ENCODE results near the gene ITPRID1. TPM values are rescaled to one million over a fixed set of nuclear protein-coding genes. Genes with fewer than 3 reads are reported as not detected.

The ITPRID1 gene
- total RNA-seq, 1 experiment from 2014 or later: 1.2 TPM

DNA sequence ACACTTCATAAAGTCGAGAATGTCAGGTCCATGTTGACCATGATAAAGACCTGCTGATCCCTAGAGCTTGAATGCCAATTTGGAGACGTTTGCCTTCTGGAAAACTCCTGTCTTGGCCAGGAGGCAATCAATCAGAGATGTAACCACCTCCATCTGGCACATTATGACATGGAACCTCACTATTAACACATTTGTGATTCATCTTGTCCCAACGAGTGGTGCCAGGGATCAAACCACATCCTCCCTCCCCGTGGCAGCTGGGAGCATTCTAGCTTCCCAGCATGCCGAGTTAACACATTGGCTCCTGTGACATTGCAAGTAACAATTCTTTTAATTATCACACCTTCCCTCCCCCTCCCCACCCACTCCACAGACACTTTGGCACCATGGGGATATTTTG is 89.2 kb downstream of the ITPRID1 start:
- Histone ChIP-seq H3K27ac (ENCODE audit: insufficient read length, low read depth, low read length) (no peak overlapping the region), H3K4ac (ENCODE audit: low read depth, low read length) (no peak overlapping the region), H2BK120ac (ENCODE audit: low read depth, low read length, poor library complexity, severe bottlenecking) (no peak overlapping the region), H3K27me3 (ENCODE audit: insufficient read depth, low read length) (no peaks in the 10 kb centered on the region), H3K79me1 (ENCODE audit: insufficient read depth, low read depth, low read length, poor library complexity, severe bottlenecking) (no peaks in the 10 kb centered on the region), H2AFZ (ENCODE audit: low read length) (no peak overlapping the region), H2BK20ac (ENCODE audit: low read depth, low read length, poor library complexity, severe bottlenecking) (no peak overlapping the region), H3K4me1 (ENCODE audit: insufficient read depth, low read length) (no peaks in the 10 kb centered on the region; the same call in 1 of the 2 replicates), H3T11ph (ENCODE audit: low read length) (no peak overlapping the region), H3K9me3 (ENCODE audit: control insufficient read depth, low read depth, low read length) (no peaks in the 10 kb centered on the region), H3K79me2 (ENCODE audit: insufficient read depth, low read length) (no peaks in the 10 kb centered on the region), H3K9ac (ENCODE audit: extremely low read depth, insufficient read length, low read length) (no peak overlapping the region), H4K20me1 (ENCODE audit: control insufficient read depth, insufficient read depth, insufficient read length) (no peaks in the 10 kb centered on the region), H3K18ac (ENCODE audit: insufficient read length, low read depth, low read length) (no peak overlapping the region), H2BK12ac (ENCODE audit: insufficient read length, low read depth, low read length) (no peak overlapping the region), H4K91ac (ENCODE audit: insufficient read length, low read depth, low read length) (no peak overlapping the region), H2BK5ac (ENCODE audit: insufficient read length, low read length) (no peak overlapping the region), H2AK5ac (ENCODE audit: insufficient read length, low read length) (no peak overlapping the region), H3K14ac (ENCODE audit: insufficient read depth, low read length) (no peak overlapping the region), H4K5ac (ENCODE audit: insufficient read length, low read depth, low read length) (no peak overlapping the region), H4K8ac (replicated peaks; ENCODE audit: insufficient read length, low read depth, low read length) (no peak overlapping the region), H3K56ac (ENCODE audit: insufficient read length, low read depth, low read length) (no peak overlapping the region), H2BK15ac (ENCODE audit: low read depth, low read length) (no peak overlapping the region), H3K4me2 (ENCODE audit: insufficient read depth, insufficient read length, low read length) (no peak overlapping the region), H3K23ac (ENCODE audit: insufficient read length, low read depth, low read length) (no peak overlapping the region), H3K23me2 (ENCODE audit: insufficient read length, low read depth, low read length, poor library complexity, severe bottlenecking) (no peaks in the 10 kb centered on the region)
- Mint-ChIP-seq H3K9me3 (no peaks in the 10 kb centered on the region), H3K27ac (no peak overlapping the region), H3K4me3 (no peak overlapping the region), H3K36me3 (ENCODE audit: insufficient read depth in 1 of 3, low read depth in 3 of 3) (no peaks in the 10 kb centered on the region), H3K4me1 (peaks cover 8 to 10% of the 10 kb centered on the region in 2 experiments), H3K27me3 (ENCODE audit: low read depth) (no peaks in the 10 kb centered on the region; the same call in 1 of the 2 replicates)
- WGBS (ENCODE audit: extremely low coverage, insufficient read length, low lambda C conversion rate): no CpG with 5 or more reads among the region's 5 CpGs
- DNase-seq: no peak
- TF ChIP-seq, protein P1, sequence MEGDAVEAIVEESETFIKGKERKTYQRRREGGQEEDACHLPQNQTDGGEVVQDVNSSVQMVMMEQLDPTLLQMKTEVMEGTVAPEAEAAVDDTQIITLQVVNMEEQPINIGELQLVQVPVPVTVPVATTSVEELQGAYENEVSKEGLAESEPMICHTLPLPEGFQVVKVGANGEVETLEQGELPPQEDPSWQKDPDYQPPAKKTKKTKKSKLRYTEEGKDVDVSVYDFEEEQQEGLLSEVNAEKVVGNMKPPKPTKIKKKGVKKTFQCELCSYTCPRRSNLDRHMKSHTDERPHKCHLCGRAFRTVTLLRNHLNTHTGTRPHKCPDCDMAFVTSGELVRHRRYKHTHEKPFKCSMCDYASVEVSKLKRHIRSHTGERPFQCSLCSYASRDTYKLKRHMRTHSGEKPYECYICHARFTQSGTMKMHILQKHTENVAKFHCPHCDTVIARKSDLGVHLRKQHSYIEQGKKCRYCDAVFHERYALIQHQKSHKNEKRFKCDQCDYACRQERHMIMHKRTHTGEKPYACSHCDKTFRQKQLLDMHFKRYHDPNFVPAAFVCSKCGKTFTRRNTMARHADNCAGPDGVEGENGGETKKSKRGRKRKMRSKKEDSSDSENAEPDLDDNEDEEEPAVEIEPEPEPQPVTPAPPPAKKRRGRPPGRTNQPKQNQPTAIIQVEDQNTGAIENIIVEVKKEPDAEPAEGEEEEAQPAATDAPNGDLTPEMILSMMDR (conservative IDR thresholded peaks at IDR 0.05): no peak
